ENCODE measurements around the gene RHOJ.

DNA sequence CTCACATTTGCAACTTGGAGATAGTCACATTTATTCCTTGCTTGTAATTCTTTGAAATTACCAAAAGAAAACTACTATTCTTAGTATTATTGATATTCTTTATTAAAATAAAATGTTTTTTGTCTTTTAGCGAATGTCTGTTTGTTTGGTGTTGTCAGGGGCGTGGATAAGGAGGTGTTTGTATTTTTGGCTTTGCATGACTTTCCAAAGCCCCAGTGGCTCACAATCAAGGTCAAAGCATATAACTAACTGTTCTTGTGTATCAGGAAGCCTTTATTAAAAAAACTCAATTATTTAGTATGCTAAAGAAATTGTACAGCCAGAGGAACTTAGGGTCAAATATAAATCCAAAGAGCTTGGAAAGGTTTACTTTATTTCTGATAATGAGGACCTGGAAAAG, 96.6 kb downstream of the RHOJ start:
- TF ChIP-seq, protein P1, sequence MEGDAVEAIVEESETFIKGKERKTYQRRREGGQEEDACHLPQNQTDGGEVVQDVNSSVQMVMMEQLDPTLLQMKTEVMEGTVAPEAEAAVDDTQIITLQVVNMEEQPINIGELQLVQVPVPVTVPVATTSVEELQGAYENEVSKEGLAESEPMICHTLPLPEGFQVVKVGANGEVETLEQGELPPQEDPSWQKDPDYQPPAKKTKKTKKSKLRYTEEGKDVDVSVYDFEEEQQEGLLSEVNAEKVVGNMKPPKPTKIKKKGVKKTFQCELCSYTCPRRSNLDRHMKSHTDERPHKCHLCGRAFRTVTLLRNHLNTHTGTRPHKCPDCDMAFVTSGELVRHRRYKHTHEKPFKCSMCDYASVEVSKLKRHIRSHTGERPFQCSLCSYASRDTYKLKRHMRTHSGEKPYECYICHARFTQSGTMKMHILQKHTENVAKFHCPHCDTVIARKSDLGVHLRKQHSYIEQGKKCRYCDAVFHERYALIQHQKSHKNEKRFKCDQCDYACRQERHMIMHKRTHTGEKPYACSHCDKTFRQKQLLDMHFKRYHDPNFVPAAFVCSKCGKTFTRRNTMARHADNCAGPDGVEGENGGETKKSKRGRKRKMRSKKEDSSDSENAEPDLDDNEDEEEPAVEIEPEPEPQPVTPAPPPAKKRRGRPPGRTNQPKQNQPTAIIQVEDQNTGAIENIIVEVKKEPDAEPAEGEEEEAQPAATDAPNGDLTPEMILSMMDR (conservative IDR thresholded peaks at IDR 0.05; ENCODE audit: low read depth, low read length), result no peak
- TF ChIP-seq RCOR1 (IDR thresholded peaks at IDR 0.05; ENCODE audit: insufficient replicate concordance, low read length), result no peak
- TF ChIP-seq RAD21 (IDR thresholded peaks at IDR 0.05; ENCODE audit: low read length), result no peak
- TF ChIP-seq CEBPB (IDR thresholded peaks at IDR 0.05; ENCODE audit: low read depth, low read length), result no peak
- TF ChIP-seq BHLHE40 (IDR thresholded peaks at IDR 0.05; ENCODE audit: low read depth, low read length), result no peak
- TF ChIP-seq POLR2A (IDR thresholded peaks at IDR 0.05; ENCODE audit: low read depth, low read length), result no peak

All from IMR-90 (cell line).